Small intestine (tissue), 7 donors: Measurements from ENCODE around the gene GPER1. TPM values are rescaled to one million over a fixed set of nuclear protein-coding genes. Genes with fewer than 3 reads are reported as not detected.
A peak's percentile ranks its signal among the peaks of the same experiment; 100 is the strongest.

ENCODE experiments used
- DNase-seq, 2 donors: peaks; one replicate each; pipeline versions ENCODE4 v3.0.0 to v3.0.0-alpha.2; 2013
- FAIRE-seq: peaks from 2 replicates; lab custom pipeline; 2012; peaks lifted over from hg19 to GRCh38; lab: Jason Lieb, UNC
- H3K27ac ChIP-seq, 3 donors: one replicate each; pipeline ENCODE4 v1.5.1; 2013; ENCODE audit warnings: low read length in 2 of 3, mild to moderate bottlenecking in 2 of 3, control low read depth in 1 of 3, inconsistent platforms in 1 of 3, low read depth in 1 of 3, moderate library complexity in 1 of 3
- H3K27me3 ChIP-seq, 3 donors: one replicate each; pipeline ENCODE4 v1.6.1; 2013; ENCODE audit warnings: low read length in 3 of 3, inconsistent platforms in 1 of 3; ENCODE audit not compliant: control insufficient read depth in 3 of 3, insufficient read depth in 3 of 3
- H3K36me3 ChIP-seq, 3 donors: one replicate each; pipeline ENCODE4 v1.6.1; 2013; ENCODE audit warnings: low read length in 3 of 3, inconsistent platforms in 1 of 3, low read depth in 1 of 3, mild to moderate bottlenecking in 1 of 3, moderate library complexity in 1 of 3; ENCODE audit not compliant: control insufficient read depth in 3 of 3, insufficient read depth in 2 of 3
- H3K4me1 ChIP-seq, 3 donors: one replicate each; pipeline ENCODE4 v1.6.1; 2013; ENCODE audit warnings: low read length in 2 of 3, inconsistent platforms in 1 of 3, low read depth in 1 of 3, mild to moderate bottlenecking in 1 of 3, moderate library complexity in 1 of 3; ENCODE audit not compliant: control insufficient read depth in 3 of 3, insufficient read depth in 2 of 3
- H3K4me3 ChIP-seq, 3 donors: one replicate each; pipeline ENCODE4 v1.5.1; 2013; ENCODE audit warnings: low read length in 3 of 3, control low read depth in 1 of 3, inconsistent platforms in 1 of 3, low read depth in 1 of 3, mild to moderate bottlenecking in 1 of 3, moderate library complexity in 1 of 3
- H3K9me3 ChIP-seq, 2 donors: one replicate each; pipeline ENCODE4 v1.6.1; 2013; ENCODE audit warnings: low read depth in 1 of 2, low read length in 1 of 2; ENCODE audit not compliant: control insufficient read depth in 2 of 2, insufficient read depth in 1 of 2
- WGBS, 3 donors: extraction: QIAGEN DNeasy Blood & Tissue Kit; methylation state at CpG; one replicate each; pipeline ENCODE4 v1.1.7; 2013; 5-methylcytosine and 5-hydroxymethylcytosine counted together
- polyA plus RNA-seq, 4 donors: library from polyadenylated mRNA; stranded (reverse) in 3 of 4; unstranded in 1 of 4; fragments of 200-250 nt in 3 of 4; fragments of 120-200 nt in 1 of 4; gene quantifications; one replicate each; pipeline versions ENCODE4 v1.2.1 to v1.2.3, GENCODE V29; 2013
- donor health status: healthy with polysubstance abuse.
- donor health status: control.
- donor health status: control.
- donor health status: Bipolar disorder and iron deficiency.
- donor health status: healthy.

Gene GPER1
- polyA plus RNA-seq, 4 donors = 0.54 to 4.7 (median 0.99) TPM

GRCh38 chr7:1092806-1093501 lies 5.0 kb downstream of the GPER1 start:
- H3K27ac ChIP-seq = no peak overlapping the region
- 89 to 90% (median 89%) methylated on average over 40 of the region's 40 CpGs for WGBS, 3 donors
- FAIRE-seq (no peak), DNase-seq (peak in 1 of 2 donors; percentile 24)
- peaks cover 0 to 13% (median 0%) of the 10 kb centered on the region in 3 donors for H3K4me1 ChIP-seq
- peaks cover 0 to 35% (median 0%) of the 10 kb centered on the region in 3 donors for H3K36me3 ChIP-seq
- no peak overlapping the region for H3K4me3 ChIP-seq
- no peaks in the 10 kb centered on the region for H3K27me3 ChIP-seq
- H3K9me3 ChIP-seq = no peaks in the 10 kb centered on the region

- H3K27me3 ChIP-seq = no peaks in the 10 kb centered on the region
- peaks cover 0 to 10% (median 0%) of the 10 kb centered on the region in 3 donors for H3K4me1 ChIP-seq
- 85 to 96% (median 93%) methylated on average over 14 of the region's 14 CpGs for WGBS, 3 donors
- FAIRE-seq = no peak
- no peak overlapping the region for H3K27ac ChIP-seq
- no peak for DNase-seq
- H3K36me3 ChIP-seq = peaks cover 0 to 41% (median 0%) of the 10 kb centered on the region in 3 donors
- no peak overlapping the region for H3K4me3 ChIP-seq
- no peaks in the 10 kb centered on the region for H3K9me3 ChIP-seq
Measured at GRCh38 chr7:1093502-1093843, 5.6 kb downstream of the GPER1 start.

GRCh38 chr7:1093916-1094508 lies 6.1 kb downstream of the GPER1 start:
- whole genome bisulfite sequencing, 3 donors = 93 to 95% (median 93%) methylated on average over 20 of the region's 20 CpGs
- Histone ChIP-seq H3K9me3 (no peaks in the 10 kb centered on the region), H3K36me3 (peaks cover 0 to 45% (median 0%) of the 10 kb centered on the region in 3 donors), H3K27me3 (no peaks in the 10 kb centered on the region), H3K4me1 (peaks cover 0 to 10% (median 0%) of the 10 kb centered on the region in 3 donors), H3K4me3 (no peak overlapping the region), H3K27ac (no peak overlapping the region)
- no peak for FAIRE-seq
- DNase-seq = no peak

- H3K4me1 ChIP-seq = peaks cover 0 to 10% (median 0%) of the 10 kb centered on the region in 3 donors
- no peak for FAIRE-seq
- no peaks in the 10 kb centered on the region for H3K9me3 ChIP-seq
- H3K36me3 ChIP-seq = peaks cover 0 to 51% (median 0%) of the 10 kb centered on the region in 3 donors
- DNase-seq = no peak
- no peak overlapping the region for H3K4me3 ChIP-seq
- no peaks in the 10 kb centered on the region for H3K27me3 ChIP-seq
- no peak overlapping the region for H3K27ac ChIP-seq
- 88 to 93% (median 90%) methylated on average over 14 of the region's 14 CpGs for WGBS, 3 donors
Measured at GRCh38 chr7:1094870-1095269, 7.0 kb downstream of the GPER1 start.

GRCh38 chr7:1095621-1096155 lies 7.8 kb downstream of the GPER1 start:
- no peak for DNase-seq
- Histone ChIP-seq H3K27ac (no peak overlapping the region), H3K27me3 (no peaks in the 10 kb centered on the region), H3K4me3 (no peak overlapping the region), H3K36me3 (peaks cover 0 to 58% (median 0%) of the 10 kb centered on the region in 3 donors), H3K4me1 (peaks cover 0 to 10% (median 0%) of the 10 kb centered on the region in 3 donors), H3K9me3 (no peaks in the 10 kb centered on the region)
- WGBS, 3 donors = 83 to 92% (median 92%) methylated on average over 23 of the region's 23 CpGs
- no peak for FAIRE-seq

- FAIRE-seq (no peak), DNase-seq (peak in 1 of 2 donors; percentile 11)
- WGBS, 3 donors = 73 to 80% (median 74%) methylated on average over 43 to 44 of the region's 44 CpGs
Measured at GRCh38 chr7:1096156-1097119, 8.5 kb downstream of the GPER1 start.

GRCh38 chr7:1097120-1097504 lies 9.2 kb downstream of the GPER1 start:
- FAIRE-seq (no peak), DNase-seq (no peak)
- Histone ChIP-seq H3K27me3 (no peaks in the 10 kb centered on the region), H3K27ac (no peak overlapping the region), H3K9me3 (no peaks in the 10 kb centered on the region), H3K4me1 (peaks cover 0 to 17% (median 0%) of the 10 kb centered on the region in 3 donors), H3K4me3 (no peak overlapping the region), H3K36me3 (peaks cover 0 to 59% (median 0%) of the 10 kb centered on the region in 3 donors)
- WGBS, 3 donors = 92 to 97% (median 94%) methylated on average over 13 of the region's 13 CpGs

More at GRCh38 chr7:1096156-1097119, 8.5 kb downstream of the GPER1 start:
- H3K27me3 ChIP-seq = no peaks in the 10 kb centered on the region
- H3K9me3 ChIP-seq = no peaks in the 10 kb centered on the region
- no peak overlapping the region for H3K4me3 ChIP-seq
- H3K4me1 ChIP-seq = peaks cover 0 to 17% (median 0%) of the 10 kb centered on the region in 3 donors
- H3K27ac ChIP-seq = no peak overlapping the region
- H3K36me3 ChIP-seq = peaks cover 0 to 62% (median 0%) of the 10 kb centered on the region in 3 donors
